ENCODE data around the gene PFKFB3.

GRCh38 chr10:6229746-6230145 lies 27.0 kb downstream of the PFKFB3 start:
- TF ChIP-seq, protein P1, sequence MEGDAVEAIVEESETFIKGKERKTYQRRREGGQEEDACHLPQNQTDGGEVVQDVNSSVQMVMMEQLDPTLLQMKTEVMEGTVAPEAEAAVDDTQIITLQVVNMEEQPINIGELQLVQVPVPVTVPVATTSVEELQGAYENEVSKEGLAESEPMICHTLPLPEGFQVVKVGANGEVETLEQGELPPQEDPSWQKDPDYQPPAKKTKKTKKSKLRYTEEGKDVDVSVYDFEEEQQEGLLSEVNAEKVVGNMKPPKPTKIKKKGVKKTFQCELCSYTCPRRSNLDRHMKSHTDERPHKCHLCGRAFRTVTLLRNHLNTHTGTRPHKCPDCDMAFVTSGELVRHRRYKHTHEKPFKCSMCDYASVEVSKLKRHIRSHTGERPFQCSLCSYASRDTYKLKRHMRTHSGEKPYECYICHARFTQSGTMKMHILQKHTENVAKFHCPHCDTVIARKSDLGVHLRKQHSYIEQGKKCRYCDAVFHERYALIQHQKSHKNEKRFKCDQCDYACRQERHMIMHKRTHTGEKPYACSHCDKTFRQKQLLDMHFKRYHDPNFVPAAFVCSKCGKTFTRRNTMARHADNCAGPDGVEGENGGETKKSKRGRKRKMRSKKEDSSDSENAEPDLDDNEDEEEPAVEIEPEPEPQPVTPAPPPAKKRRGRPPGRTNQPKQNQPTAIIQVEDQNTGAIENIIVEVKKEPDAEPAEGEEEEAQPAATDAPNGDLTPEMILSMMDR (IDR thresholded peaks at IDR 0.05) = no peak
- TF ChIP-seq POLR2A (IDR thresholded peaks at IDR 0.05) = no peak

All from vagina (tissue), 2 donors.